ENCODE data around the gene HSPA12A.

HSPA12A gene

GRCh38 chr10:116687633-116688032 lies 54.7 kb downstream of the HSPA12A start:
- DNase-seq = no peak

- DNase-seq = no peak
Measured at GRCh38 chr10:116686632-116687031, 55.7 kb downstream of the HSPA12A start.

GRCh38 chr10:116685807-116686206 lies 56.6 kb downstream of the HSPA12A start:
- DNase-seq = no peak

GRCh38 chr10:116684781-116685180 lies 57.6 kb downstream of the HSPA12A start:
- no peak for DNase-seq

GRCh38 chr10:116683821-116684220 lies 58.5 kb downstream of the HSPA12A start:
- no peak for DNase-seq

- no peak for DNase-seq
Measured at GRCh38 chr10:116683166-116683565, 59.2 kb downstream of the HSPA12A start.

GRCh38 chr10:116679351-116679750 lies 63.0 kb downstream of the HSPA12A start:
- DNase-seq = no peak

GRCh38 chr10:116676633-116677032 lies 65.7 kb downstream of the HSPA12A start:
- DNase-seq = no peak

- no peak for DNase-seq
Measured at GRCh38 chr10:116676118-116676517, 66.2 kb downstream of the HSPA12A start.

- no peak for DNase-seq
Measured at GRCh38 chr10:116674901-116675423, 67.4 kb downstream of the HSPA12A start.

GRCh38 chr10:116673866-116674265 lies 68.5 kb downstream of the HSPA12A start:
- DNase-seq = no peak

- DNase-seq = no peak
Measured at GRCh38 chr10:116672891-116673290, 69.5 kb downstream of the HSPA12A start.

- DNase-seq = no peak
Measured at GRCh38 chr10:116671274-116671926, 71.0 kb downstream of the HSPA12A start.

- DNase-seq = no peak
Measured at GRCh38 chr10:116670706-116671105, 71.7 kb downstream of the HSPA12A start.

GRCh38 chr10:116669832-116670644 lies 72.3 kb downstream of the HSPA12A start:
- DNase-seq = no peak

GRCh38 chr10:116669080-116669479 lies 73.3 kb downstream of the HSPA12A start:
- DNase-seq = no peak

GRCh38 chr10:116668446-116668845 lies 73.9 kb downstream of the HSPA12A start:
- DNase-seq = no peak

GRCh38 chr10:116668018-116668417 lies 74.3 kb downstream of the HSPA12A start:
- DNase-seq = no peak

GRCh38 chr10:116667484-116667883 lies 74.9 kb downstream of the HSPA12A start:
- DNase-seq = no peak

GRCh38 chr10:116665541-116666125 lies 76.7 kb downstream of the HSPA12A start:
- no peak for DNase-seq

GRCh38 chr10:116664631-116665030 lies 77.7 kb downstream of the HSPA12A start:
- DNase-seq = no peak

- DNase-seq = no peak
Measured at GRCh38 chr10:116663342-116663741, 79.0 kb downstream of the HSPA12A start.

GRCh38 chr10:116660860-116661259 lies 81.5 kb downstream of the HSPA12A start:
- no peak for DNase-seq

Measured in stimulated activated CD8-positive, alpha-beta memory T cell treated with anti-CD3 and anti-CD28 coated beads, Interleukin-4, amount 100 ng/mL, for 48 hours (primary cell).